B cell (primary cell): ENCODE results near the gene LRTM2. TPM values are rescaled to one million over a fixed set of nuclear protein-coding genes. Genes with fewer than 3 reads are reported as not detected.

Experiments
- ATAC-seq: fragments of 200-7000 bp; cut with Tn5 transposase; one replicate; pipeline ENCODE4 v1.10.0; 2021; ENCODE audit warnings: low read depth, mild to moderate bottlenecking, moderate number of reproducible peaks, moderate library complexity
- CTCF ChIA-PET: fragments of 350-600 bp; sonication (Branson Sonifier 250); formaldehyde crosslinking; loops from one replicate; lab custom pipeline; 2021; ENCODE audit warnings: antibody characterized with exemption, inconsistent platforms; lab: Charles Lee
- POLR2A ChIA-PET: fragments of 350-600 bp; sonication (Branson Sonifier 250); formaldehyde crosslinking; loops from one replicate; lab custom pipeline; 2021; ENCODE audit warnings: antibody characterized with exemption; lab: Charles Lee
- DNase-seq: peaks from one replicate; pipeline ENCODE4 v3.0.0; 2013
- H2AFZ ChIP-seq: 2 replicates; pipeline ENCODE4 v1.6.1; 2012; ENCODE audit warnings: mild to moderate bottlenecking, low read depth, low read length; ENCODE audit not compliant: insufficient read depth, poor library complexity, severe bottlenecking
- H3K27ac ChIP-seq, 2 donors: 1 replicate in 1 of 2; 2 replicates in 1 of 2; pipeline ENCODE4 v1.5.1; 2012 to 2013; ENCODE audit warnings: low read length in 2 of 2, mild to moderate bottlenecking in 2 of 2, moderate library complexity in 1 of 2
- H3K27me3 ChIP-seq, 4 experiments: fragments of 200-600 bp in 1 of 4; sonication (generic) in 1 of 4; replicated peaks in 1 of 4; 1 replicate in 2 of 4; 2 replicates in 2 of 4; pipeline versions ENCODE4 v1.6.1 to v1.7.0; 2013 to 2016; ENCODE audit warnings: low read length in 3 of 4, mild to moderate bottlenecking in 2 of 4, mixed read lengths in 1 of 4, moderate library complexity in 1 of 4; ENCODE audit not compliant: insufficient read depth in 4 of 4, control insufficient read depth in 3 of 4; ENCODE audit errors: control extremely low read depth in 1 of 4
- H3K36me3 ChIP-seq, 2 experiments: replicated peaks in 1 of 2; 1 replicate in 1 of 2; 2 replicates in 1 of 2; pipeline versions ENCODE4 v1.6.1 to v1.7.1; 2013; ENCODE audit warnings: low read length in 1 of 2; ENCODE audit not compliant: insufficient read depth in 2 of 2, control insufficient read depth in 1 of 2; ENCODE audit errors: control extremely low read depth in 1 of 2, extremely low read depth in 1 of 2
- H3K4me1 ChIP-seq, 2 donors: fragments of 200-600 bp in 1 of 2; sonication (generic) in 1 of 2; 1 replicate in 1 of 2; 2 replicates in 1 of 2; pipeline versions ENCODE4 v1.5.1 to v1.6.1; 2013 to 2017; ENCODE audit warnings: low read length in 2 of 2; ENCODE audit not compliant: control insufficient read depth in 2 of 2, insufficient read depth in 2 of 2
- H3K4me2 ChIP-seq: replicated peaks from 2 replicates; pipeline ENCODE3; 2012; ENCODE audit warnings: mild to moderate bottlenecking, low read depth, low read length; ENCODE audit not compliant: poor library complexity, severe bottlenecking
- H3K4me3 ChIP-seq, 5 experiments: fragments of 200-600 bp in 1 of 5; sonication (generic) in 1 of 5; 1 replicate in 3 of 5; 2 replicates in 2 of 5; pipeline versions ENCODE4 v1.5.1 to v1.7.0; 2011 to 2016; ENCODE audit warnings: low read length in 4 of 5, mild to moderate bottlenecking in 4 of 5, low read depth in 2 of 5, control low read depth in 1 of 5, moderate library complexity in 1 of 5; ENCODE audit not compliant: insufficient read depth in 1 of 5; ENCODE audit errors: control extremely low read depth in 1 of 5, extremely low read depth in 1 of 5
- H3K79me2 ChIP-seq: fragments of 200-600 bp; sonication (generic); one replicate; pipeline ENCODE4 v1.6.0; 2016; ENCODE audit warnings: low read length; ENCODE audit not compliant: control insufficient read depth, insufficient read depth
- H3K9ac ChIP-seq: fragments of 200-600 bp; sonication (generic); 2 replicates; pipeline ENCODE4 v1.6.1; 2017; ENCODE audit warnings: mild to moderate bottlenecking, low read length, moderate library complexity
- H3K9me3 ChIP-seq, 3 donors: one replicate each; pipeline versions ENCODE4 v1.6.1 to v1.7.1; 2013; ENCODE audit warnings: low read length in 2 of 3; ENCODE audit not compliant: control insufficient read depth in 2 of 3, insufficient read depth in 1 of 3; ENCODE audit errors: control extremely low read depth in 1 of 3
- H4K20me1 ChIP-seq: 2 replicates; pipeline ENCODE4 v1.6.0; 2012; ENCODE audit warnings: mild to moderate bottlenecking, low read length; ENCODE audit not compliant: insufficient read depth, control insufficient read depth, poor library complexity, severe bottlenecking
- H3K27ac Mint-ChIP-seq: one replicate; pipeline ENCODE4 v1.8.0; 2021; ENCODE audit warnings: mixed read lengths
- H3K27me3 Mint-ChIP-seq: one replicate; pipeline ENCODE4 v1.8.0; 2021; ENCODE audit warnings: mixed read lengths
- H3K4me1 Mint-ChIP-seq: one replicate; pipeline ENCODE4 v1.8.0; 2021; ENCODE audit warnings: mixed read lengths
- H3K4me3 Mint-ChIP-seq: one replicate; pipeline ENCODE4 v1.8.0; 2021; ENCODE audit warnings: mixed read lengths
- H3K9me3 Mint-ChIP-seq: one replicate; pipeline ENCODE4 v1.8.0; 2022; ENCODE audit warnings: mixed read lengths; ENCODE audit not compliant: insufficient read depth
- CTCF ChIP-seq: fragments of 200-600 bp; IDR thresholded peaks from one replicate; pipeline ENCODE4 v1.8.0; 2022; ENCODE audit warnings: antibody characterized with exemption, mild to moderate bottlenecking
- EZH2 ChIP-seq: IDR thresholded peaks from 2 replicates; pipeline ENCODE4 v1.6.1; 2012; ENCODE audit warnings: borderline replicate concordance, low read depth, mild to moderate bottlenecking, moderate library complexity, low read length; ENCODE audit not compliant: insufficient read depth, poor library complexity, severe bottlenecking
- WGBS: methylation state at CpG from one replicate; pipeline ENCODE4 v1.1.5; 2013; ENCODE audit warnings: missing lambda C conversion rate; ENCODE audit not compliant: insufficient coverage; 5-methylcytosine and 5-hydroxymethylcytosine counted together
- intact Hi-C: fragments of 100-400 bp; cut with micrococcal nuclease; formaldehyde crosslinking; loops from one replicate; pipeline ENCODE4 v1.10.0; 2022
- polyA plus RNA-seq: library from polyadenylated mRNA; depleted of rRNA; stranded (reverse); fragments of >200 nt; gene quantifications from 2 replicates; pipeline ENCODE4 v1.2.3, GENCODE V29; 2012
- total RNA-seq, 2 donors: library from RNA; stranded (reverse); fragments of 120-200 nt in 1 of 2; gene quantifications; 1 replicate in 1 of 2; 2 replicates in 1 of 2; pipeline versions ENCODE4 v1.2.3 to v1.2.4, GENCODE V29; 2013 to 2022

The LRTM2 gene
- total and polyA plus RNA-seq, 2 donors (not counting 1 experiment from before 2014, with no cell fraction given), result not detected

GRCh38 chr12:1796515-1797010, 23.8 kb upstream of the LRTM2 start:
- POLR2A ChIA-PET, result interaction anchor here (0.6 to 1.7 kb wide), 3 partner anchors 128 to 785 kb away, joined by 6 to 17 read pairs (median 8); no protein-coding TSS in a partner anchor
- H3K27ac ChIP-seq, result peak overlapping the region; percentile 67 to 83
- CTCF ChIA-PET, result interaction anchor here (1.4 to 15.6 kb wide), 6 partner anchors 109 to 162 kb away, joined by 4 to 620 read pairs (median 10); no protein-coding TSS in a partner anchor

More at GRCh38 chr12:1796515-1797010, 23.8 kb upstream of the LRTM2 start:
- H3K79me2 ChIP-seq, result no peaks in the 10 kb centered on the region
- H3K27ac Mint-ChIP-seq, result peak overlapping the region; percentile 97
- intact Hi-C loops, result loop anchor here (1.0 kb wide), 6 partner anchors 8 to 495 kb away; partner anchors contain the start of gene DCP1B
- peak overlapping the region; percentile 88 for H2AFZ ChIP-seq
- no peaks in the 10 kb centered on the region for H3K27me3 Mint-ChIP-seq
- H3K36me3 ChIP-seq, result no peaks in the 10 kb centered on the region
- H3K9me3 ChIP-seq, result no peaks in the 10 kb centered on the region
- no peak for TF ChIP-seq EZH2
- no peak for TF ChIP-seq CTCF
- H4K20me1 ChIP-seq, result no peaks in the 10 kb centered on the region
- peak overlapping the region; percentile 80 for H3K9ac ChIP-seq
- no peaks in the 10 kb centered on the region for H3K27me3 ChIP-seq
- ATAC-seq (peak; percentile 16), DNase-seq (peak; percentile 67)
- H3K4me1 Mint-ChIP-seq, result peaks cover 33% of the 10 kb centered on the region
- peaks cover 11 to 36% of the 10 kb centered on the region in 2 donors for H3K4me1 ChIP-seq
- H3K9me3 Mint-ChIP-seq, result no peaks in the 10 kb centered on the region
- H3K4me3 ChIP-seq, result peak overlapping the region; percentile 64 to 88 (median 67)
- H3K4me3 Mint-ChIP-seq, result peak overlapping the region; percentile 98
- WGBS, result under 1% methylated on average over 43 of the region's 43 CpGs
- peak overlapping the region; percentile 94 for H3K4me2 ChIP-seq
